Transverse colon (tissue), 4 donors: ENCODE measurements around the gene H19. TPM values are rescaled to one million over a fixed set of nuclear protein-coding genes. Genes with fewer than 3 reads are reported as not detected.

Experiments used
- DNase-seq: peaks from one replicate; pipeline ENCODE4 v3.0.0-alpha.2; 2019
- H3K27ac ChIP-seq, 4 donors: fragments of 200-600 bp; sonication (generic); 2 replicates each; pipeline ENCODE4 v1.5.1; 2016 to 2018; ENCODE audit warnings: inconsistent platforms in 4 of 4
- H3K27me3 ChIP-seq: fragments of 200-600 bp; sonication (generic); 2 replicates; pipeline ENCODE4 v1.5.1; 2017; ENCODE audit warnings: inconsistent platforms
- H3K36me3 ChIP-seq, 4 donors: fragments of 200-600 bp; sonication (generic); 2 replicates each; pipeline ENCODE4 v1.5.1; 2017 to 2019; ENCODE audit warnings: inconsistent platforms in 4 of 4
- H3K4me1 ChIP-seq, 4 donors: fragments of 200-600 bp; sonication (generic); 2 replicates each; pipeline ENCODE4 v1.5.1; 2017 to 2020; ENCODE audit warnings: inconsistent platforms in 4 of 4
- H3K4me3 ChIP-seq, 4 donors: fragments of 200-600 bp; sonication (generic); 1 replicate in 1 of 4; 2 replicates in 3 of 4; pipeline versions ENCODE4 v1.5.1 to v1.6.1; 2017 to 2019; ENCODE audit warnings: inconsistent platforms in 4 of 4
- H3K9me3 ChIP-seq, 2 donors: fragments of 200-600 bp; sonication (generic); 2 replicates each; pipeline ENCODE4 v1.5.1; 2017 to 2019; ENCODE audit warnings: inconsistent platforms in 2 of 2
- EP300 ChIP-seq: sonication (generic); formaldehyde crosslinking; IDR thresholded peaks from one replicate; pipeline ENCODE4 v1.6.1; 2017; ENCODE audit warnings: antibody characterized with exemption, low read depth
- POLR2A ChIP-seq: fragments of 450-650 bp; IDR thresholded peaks from one replicate; pipeline ENCODE4 v1.6.1; 2016; ENCODE audit warnings: antibody characterized with exemption, mild to moderate bottlenecking, moderate library complexity
- POLR2AphosphoS5 ChIP-seq, 3 donors: sonication (generic); formaldehyde crosslinking; IDR thresholded peaks; one replicate each; pipeline ENCODE4 v1.6.1; 2016; ENCODE audit warnings: antibody characterized with exemption in 3 of 3
- WGBS, 2 donors: methylation state at CpG; one replicate each; pipeline ENCODE4 v1.1.5; 2018; ENCODE audit warnings: low coverage in 1 of 2; 5-methylcytosine and 5-hydroxymethylcytosine counted together
- in situ Hi-C, 4 donors: fragments of 200-750 bp; cut with MboI; loops; one replicate each; pipeline versions ENCODE4 v1.15.0 to v1.15.1; 2017; ENCODE audit warnings: low sequenced_read_pairs in 3 of 4, low pct_ligation_motif_present in 1 of 4, low pct_unique_long_range_greater_than_20kb in 1 of 4
- intact Hi-C: fragments of 100-400 bp; cut with DNase I; formaldehyde crosslinking; loops from one replicate; pipeline ENCODE4 v1.15.1; 2023; ENCODE audit warnings: low total_unique reads
- total RNA-seq, 4 donors: library from RNA; depleted of rRNA; stranded (reverse); fragments of >200 nt; gene quantifications; one replicate each; pipeline ENCODE4 v1.1.0, GENCODE V29; 2016
- TF ChIP-seq, protein P1 (sequence below), 5 experiments: fragments of 200-600 bp in 3 of 5; fragments of 450-650 bp in 2 of 5; sonication (generic) in 3 of 5; IDR thresholded peaks; 1 replicate in 2 of 5; 2 replicates in 3 of 5; pipeline ENCODE4 v1.5.1; 2016 to 2017; ENCODE audit warnings: antibody characterized with exemption in 5 of 5, inconsistent platforms in 3 of 5, mild to moderate bottlenecking in 2 of 5, moderate library complexity in 1 of 5

H19 gene
- total RNA-seq, 4 donors from 2014 or later = 20.7 to 102 (median 24.7) TPM

DNA sequence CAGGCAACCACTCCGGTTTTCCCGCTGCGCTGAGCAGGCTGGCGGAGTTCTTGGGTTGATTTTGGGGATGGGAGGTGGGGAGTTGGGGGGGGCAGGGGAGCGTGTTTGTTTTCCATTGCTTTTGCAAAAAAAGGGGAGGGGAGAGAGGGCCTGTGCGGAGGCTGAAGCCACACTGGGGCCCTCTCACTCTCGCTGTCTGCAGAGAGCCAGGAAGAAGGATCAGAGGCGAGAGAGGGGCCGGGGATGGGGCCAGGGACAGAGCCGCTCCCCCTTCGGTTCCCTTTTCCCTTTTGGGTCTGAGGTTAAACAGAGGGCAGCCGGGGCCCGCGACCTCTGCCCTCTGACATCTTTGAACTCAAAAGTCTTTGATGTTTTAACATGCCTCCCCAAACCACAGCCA, 17.4 kb upstream of the H19 start:
- Histone ChIP-seq H3K9me3 (no peaks in the 10 kb centered on the region), H3K27ac (no peak overlapping the region), H3K27me3 (no peaks in the 10 kb centered on the region), H3K4me3 (no peak overlapping the region), H3K4me1 (no peaks in the 10 kb centered on the region), H3K36me3 (no peaks in the 10 kb centered on the region)
- TF ChIP-seq POLR2AphosphoS5 (IDR thresholded peaks at IDR 0.05) = no peak
- no peak for TF ChIP-seq POLR2A
- no peak for TF ChIP-seq EP300
- TF ChIP-seq, protein P1, sequence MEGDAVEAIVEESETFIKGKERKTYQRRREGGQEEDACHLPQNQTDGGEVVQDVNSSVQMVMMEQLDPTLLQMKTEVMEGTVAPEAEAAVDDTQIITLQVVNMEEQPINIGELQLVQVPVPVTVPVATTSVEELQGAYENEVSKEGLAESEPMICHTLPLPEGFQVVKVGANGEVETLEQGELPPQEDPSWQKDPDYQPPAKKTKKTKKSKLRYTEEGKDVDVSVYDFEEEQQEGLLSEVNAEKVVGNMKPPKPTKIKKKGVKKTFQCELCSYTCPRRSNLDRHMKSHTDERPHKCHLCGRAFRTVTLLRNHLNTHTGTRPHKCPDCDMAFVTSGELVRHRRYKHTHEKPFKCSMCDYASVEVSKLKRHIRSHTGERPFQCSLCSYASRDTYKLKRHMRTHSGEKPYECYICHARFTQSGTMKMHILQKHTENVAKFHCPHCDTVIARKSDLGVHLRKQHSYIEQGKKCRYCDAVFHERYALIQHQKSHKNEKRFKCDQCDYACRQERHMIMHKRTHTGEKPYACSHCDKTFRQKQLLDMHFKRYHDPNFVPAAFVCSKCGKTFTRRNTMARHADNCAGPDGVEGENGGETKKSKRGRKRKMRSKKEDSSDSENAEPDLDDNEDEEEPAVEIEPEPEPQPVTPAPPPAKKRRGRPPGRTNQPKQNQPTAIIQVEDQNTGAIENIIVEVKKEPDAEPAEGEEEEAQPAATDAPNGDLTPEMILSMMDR (IDR thresholded peaks at IDR 0.05) = no peak
- in situ Hi-C loops = no loop called here
- DNase-seq = no peak
- no CpG with 5 or more reads among the region's 14 CpGs for WGBS, 2 donors
- intact Hi-C loops = no loop called here

DNA sequence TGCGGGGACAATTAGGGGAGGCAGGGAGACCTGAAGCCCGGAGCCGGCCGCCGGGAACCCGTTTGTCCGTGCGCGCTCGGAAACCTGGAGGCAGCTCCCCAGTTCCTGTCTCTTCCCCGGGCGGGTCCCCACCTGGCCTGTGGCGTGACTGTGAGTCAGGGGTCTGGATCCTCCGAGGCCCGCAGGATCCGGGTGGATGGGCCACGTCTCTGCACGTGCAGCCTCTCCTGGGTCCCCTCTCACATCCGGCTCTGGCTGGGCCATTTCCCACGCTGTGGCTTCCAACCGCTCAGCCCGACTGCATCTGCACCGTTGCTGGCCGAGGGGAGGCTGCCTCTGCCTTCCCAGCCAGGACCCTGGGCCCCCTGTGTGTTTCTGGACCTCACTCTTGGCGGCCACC, 14.8 kb upstream of the H19 start:
- in situ Hi-C loops (no loop called here), intact Hi-C loops (no loop called here)
- H3K4me1 ChIP-seq = no peaks in the 10 kb centered on the region
- H3K9me3 ChIP-seq = no peaks in the 10 kb centered on the region
- WGBS, 2 donors = no CpG with 5 or more reads among the region's 25 CpGs
- no peak for DNase-seq
- H3K27me3 ChIP-seq = no peaks in the 10 kb centered on the region
- TF ChIP-seq, protein P1 (IDR thresholded peaks at IDR 0.05) = no peak
- TF ChIP-seq EP300 (no peak), POLR2AphosphoS5 (IDR thresholded peaks at IDR 0.05) (no peak), POLR2A (no peak)
- no peak overlapping the region for H3K4me3 ChIP-seq
- H3K36me3 ChIP-seq = no peaks in the 10 kb centered on the region
- H3K27ac ChIP-seq = no peak overlapping the region

DNA sequence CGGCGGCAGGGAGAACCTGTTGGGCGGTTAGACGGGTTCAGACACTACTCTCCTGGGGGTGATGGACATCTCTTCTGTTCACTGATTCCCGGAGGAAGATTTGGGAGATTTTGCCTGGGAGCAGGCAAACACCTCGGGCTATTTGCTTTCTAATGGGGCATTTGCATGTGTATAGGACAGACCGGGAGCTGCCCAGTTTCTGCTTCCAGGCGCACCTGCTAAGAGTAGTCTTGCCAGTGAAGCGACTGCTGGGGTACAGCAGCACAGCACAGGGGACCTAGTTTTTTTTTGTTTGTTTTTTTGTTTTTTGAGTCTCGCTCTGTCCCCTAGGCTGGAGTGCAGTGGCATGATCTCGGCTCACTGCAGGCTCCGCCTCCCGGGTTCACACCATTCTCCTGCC, 6.8 kb upstream of the H19 start:
- Histone ChIP-seq H3K4me1 (no peaks in the 10 kb centered on the region), H3K27me3 (no peaks in the 10 kb centered on the region), H3K4me3 (no peak overlapping the region), H3K36me3 (no peaks in the 10 kb centered on the region), H3K27ac (no peak overlapping the region), H3K9me3 (no peaks in the 10 kb centered on the region)
- in situ Hi-C loops = no loop called here
- intact Hi-C loops = no loop called here
- WGBS, 2 donors = no CpG with 5 or more reads among the region's 13 CpGs
- TF ChIP-seq EP300 = no peak
- TF ChIP-seq POLR2AphosphoS5 (IDR thresholded peaks at IDR 0.05) = no peak
- no peak for TF ChIP-seq POLR2A
- TF ChIP-seq, protein P1 (IDR thresholded peaks at IDR 0.05) = no peak
- DNase-seq = no peak

DNA sequence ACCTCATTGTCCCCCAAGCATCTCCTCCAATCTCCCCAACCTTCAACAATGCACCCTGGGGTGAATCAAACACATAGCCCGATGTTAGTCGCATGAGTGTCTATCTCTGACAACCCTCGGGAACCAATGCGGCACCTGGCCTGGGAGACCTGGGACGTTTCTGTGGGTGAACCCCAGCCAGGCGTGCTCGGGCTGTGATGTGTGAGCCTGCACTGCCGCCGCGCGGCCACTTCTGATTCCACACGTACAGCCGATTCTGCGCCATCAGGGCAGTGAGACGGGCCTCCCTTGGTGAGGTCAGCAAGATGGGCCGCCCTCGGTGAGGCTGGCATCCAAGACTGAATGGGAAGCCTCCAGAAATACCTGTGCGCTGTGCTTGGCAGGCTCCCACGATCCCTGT, 5.2 kb upstream of the H19 start:
- Histone ChIP-seq H3K27ac (no peak overlapping the region), H3K4me3 (no peak overlapping the region), H3K4me1 (no peaks in the 10 kb centered on the region), H3K36me3 (no peaks in the 10 kb centered on the region), H3K27me3 (no peaks in the 10 kb centered on the region), H3K9me3 (no peaks in the 10 kb centered on the region)
- WGBS, 2 donors = no CpG with 5 or more reads among the region's 19 CpGs
- no peak for TF ChIP-seq POLR2A
- TF ChIP-seq POLR2AphosphoS5 (IDR thresholded peaks at IDR 0.05) = no peak
- TF ChIP-seq, protein P1 (IDR thresholded peaks at IDR 0.05) = no peak
- no peak for TF ChIP-seq EP300
- in situ Hi-C loops (no loop called here), intact Hi-C loops (no loop called here)
- no peak for DNase-seq
